T follicular helper cell (primary cell): Measurements from ENCODE around the gene TSR1.

Experiments
- DNase-seq: peaks from one replicate; pipeline ENCODE4 v3.0.0-alpha.2; 2020; ENCODE audit warnings: low read depth

TSR1 gene

DNA sequence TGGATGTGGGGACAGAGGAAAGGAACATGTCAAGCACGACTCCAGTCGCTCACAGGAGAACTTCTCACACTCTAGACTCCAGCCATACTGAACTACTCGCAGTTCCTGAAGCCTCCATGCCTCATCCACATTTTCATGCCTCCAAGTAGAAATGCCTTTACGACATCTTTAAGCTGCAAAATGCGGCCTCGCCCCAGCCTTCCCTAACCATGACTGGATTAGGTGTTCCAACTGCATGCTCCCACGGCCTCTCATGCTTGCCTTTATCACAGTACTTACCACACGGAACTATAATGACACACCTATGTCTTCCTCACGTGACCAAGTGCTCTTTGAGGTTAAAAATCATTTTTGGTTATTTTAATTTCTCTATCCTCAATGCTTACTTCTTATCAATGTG, 56.5 kb downstream of the TSR1 start:
- no peak for DNase-seq

DNA sequence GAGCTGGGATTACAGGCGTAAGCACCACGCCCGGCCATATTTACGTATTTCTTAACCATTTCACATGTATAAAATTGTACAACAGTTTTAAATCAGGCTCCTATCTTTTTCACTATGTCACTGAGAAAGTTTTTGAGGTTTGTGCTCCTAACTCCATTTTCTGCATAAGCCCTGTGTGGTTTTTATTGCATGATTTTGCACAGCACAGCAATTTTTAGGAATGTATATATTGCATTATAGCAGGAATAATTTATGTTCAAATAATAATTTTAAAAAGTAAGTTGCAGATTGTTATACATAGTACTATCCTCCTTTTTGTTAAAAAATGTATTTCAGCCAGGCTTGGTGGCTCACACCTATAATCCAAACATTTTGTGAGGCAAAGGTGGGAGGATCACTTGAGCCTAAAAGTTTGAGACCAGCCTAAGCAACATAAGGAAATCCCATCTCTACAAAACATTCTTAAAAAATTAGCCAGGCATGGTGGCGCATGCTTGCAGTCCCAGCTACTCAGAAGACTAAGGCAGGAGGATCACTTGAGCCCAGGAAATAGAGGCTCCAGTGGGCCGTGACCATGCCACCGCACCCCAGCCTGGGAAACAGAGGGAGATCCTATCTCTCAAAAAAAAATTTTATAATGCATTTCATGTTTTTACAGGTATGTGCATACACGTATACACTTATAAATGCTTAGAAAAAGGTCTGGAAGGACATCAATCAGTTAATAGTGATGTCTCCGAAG, 58.7 kb downstream of the TSR1 start:
- DNase-seq: no peak

DNA sequence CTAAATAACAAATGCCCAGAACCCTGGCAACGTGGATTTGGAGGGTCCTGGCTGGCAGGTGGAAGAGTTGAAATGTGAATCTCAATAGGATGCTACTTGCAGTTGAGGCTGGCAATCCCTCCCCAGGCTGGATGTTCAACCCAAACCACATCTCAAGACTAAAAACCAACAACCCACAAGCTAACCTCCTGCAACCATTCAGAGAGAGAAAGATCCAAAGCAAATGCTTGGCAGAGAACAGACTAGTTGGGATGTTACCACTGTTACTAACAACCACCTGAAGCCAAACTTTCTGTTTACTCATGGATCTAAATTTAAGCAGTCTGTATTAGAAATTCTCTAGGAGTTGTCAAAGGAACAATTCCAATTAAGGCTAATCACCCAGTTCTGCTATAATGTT, 60.5 kb downstream of the TSR1 start:
- DNase-seq: no peak

DNA sequence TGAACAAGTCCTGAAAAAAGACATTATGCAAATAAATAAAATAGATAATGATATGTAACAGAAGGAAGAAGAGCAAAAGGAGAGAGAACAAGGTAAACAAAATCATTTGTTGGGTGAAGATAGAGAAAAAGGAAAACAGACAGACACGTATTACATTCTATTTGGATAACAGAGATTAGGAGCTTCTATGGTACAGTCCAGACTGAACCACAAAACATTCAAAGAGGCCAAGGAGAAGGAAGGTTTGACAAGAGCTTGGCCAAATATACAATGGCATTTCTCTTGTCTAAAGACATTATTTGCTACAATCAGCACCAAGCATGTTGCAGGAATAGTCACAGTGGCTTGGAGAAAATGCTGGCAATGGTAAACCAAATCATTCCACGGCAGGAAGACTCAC, 61.8 kb downstream of the TSR1 start:
- no peak for DNase-seq
